Middle frontal gyrus (tissue), 1 donor: Measurements from ENCODE around the gene KCNJ4.

ENCODE experiments used
- DNase-seq: peaks from one replicate; pipeline ENCODE4 v3.0.0-alpha.2; 2015; ENCODE audit warnings: low spot score; ENCODE audit errors: extremely low spot score

Gene KCNJ4

GRCh38 chr22:38431266-38432010 is 23.6 kb downstream of the KCNJ4 start:
- DNase-seq, result no peak

- no peak for DNase-seq
Observed at GRCh38 chr22:38429499-38430068, 25.4 kb downstream of the KCNJ4 start.

- no peak for DNase-seq
Observed at GRCh38 chr22:38428714-38429113, 26.3 kb downstream of the KCNJ4 start.

- DNase-seq, result no peak
Observed at GRCh38 chr22:38427940-38428339, 27.1 kb downstream of the KCNJ4 start.

- DNase-seq, result no peak
Observed at GRCh38 chr22:38427465-38427864, 27.5 kb downstream of the KCNJ4 start.

GRCh38 chr22:38426628-38427027 is 28.4 kb downstream of the KCNJ4 start:
- no peak for DNase-seq

- no peak for DNase-seq
Observed at GRCh38 chr22:38424525-38425080, 30.4 kb downstream of the KCNJ4 start.

DNA sequence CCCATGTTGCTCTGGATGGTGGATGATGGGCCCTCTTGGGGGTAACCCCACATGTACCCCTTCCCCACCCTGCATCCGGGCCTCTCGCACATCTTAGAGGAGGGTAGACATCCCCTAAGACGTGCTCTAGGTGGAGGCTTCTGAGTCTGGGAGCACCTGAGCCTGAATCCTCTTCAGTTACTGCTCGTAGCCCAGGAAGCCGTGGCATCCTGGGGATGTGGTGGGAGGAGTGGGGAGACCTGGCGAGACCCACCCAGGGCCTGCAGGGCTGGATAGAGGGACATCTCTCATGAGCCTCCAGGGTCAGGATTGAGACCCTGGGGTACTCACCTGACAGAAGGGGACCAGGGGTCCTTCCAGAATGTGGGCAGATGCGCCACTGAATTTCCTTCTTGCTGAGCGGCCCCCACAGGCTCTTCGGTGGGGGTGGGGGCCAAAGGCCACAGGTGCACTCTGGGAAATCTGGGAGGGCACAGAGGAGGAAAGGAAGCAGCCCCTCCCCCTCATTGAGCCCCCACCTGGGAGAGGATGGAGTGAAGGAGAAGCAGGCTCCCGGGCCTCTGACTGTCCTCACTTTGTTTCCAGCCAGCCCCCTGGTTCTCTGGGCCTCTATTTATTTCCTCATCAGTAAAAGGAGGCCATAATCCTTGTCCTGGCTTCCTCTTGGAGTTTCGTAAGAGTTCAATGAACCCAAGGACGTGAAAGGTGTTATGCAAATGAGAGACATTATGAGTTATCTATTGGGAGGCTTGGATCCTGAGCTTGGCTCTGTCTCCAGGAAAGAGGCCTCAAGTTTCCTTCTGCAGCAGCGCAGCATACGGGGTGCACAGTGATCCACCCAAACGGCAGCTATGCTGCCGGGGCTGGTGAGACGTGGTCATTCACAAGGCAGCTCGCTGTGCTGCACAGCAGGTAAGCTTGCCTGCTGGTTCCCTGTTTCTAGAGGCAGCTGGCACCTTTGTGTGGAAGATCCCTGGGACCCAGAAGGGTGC is 31.2 kb downstream of the KCNJ4 start:
- no peak for DNase-seq

DNA sequence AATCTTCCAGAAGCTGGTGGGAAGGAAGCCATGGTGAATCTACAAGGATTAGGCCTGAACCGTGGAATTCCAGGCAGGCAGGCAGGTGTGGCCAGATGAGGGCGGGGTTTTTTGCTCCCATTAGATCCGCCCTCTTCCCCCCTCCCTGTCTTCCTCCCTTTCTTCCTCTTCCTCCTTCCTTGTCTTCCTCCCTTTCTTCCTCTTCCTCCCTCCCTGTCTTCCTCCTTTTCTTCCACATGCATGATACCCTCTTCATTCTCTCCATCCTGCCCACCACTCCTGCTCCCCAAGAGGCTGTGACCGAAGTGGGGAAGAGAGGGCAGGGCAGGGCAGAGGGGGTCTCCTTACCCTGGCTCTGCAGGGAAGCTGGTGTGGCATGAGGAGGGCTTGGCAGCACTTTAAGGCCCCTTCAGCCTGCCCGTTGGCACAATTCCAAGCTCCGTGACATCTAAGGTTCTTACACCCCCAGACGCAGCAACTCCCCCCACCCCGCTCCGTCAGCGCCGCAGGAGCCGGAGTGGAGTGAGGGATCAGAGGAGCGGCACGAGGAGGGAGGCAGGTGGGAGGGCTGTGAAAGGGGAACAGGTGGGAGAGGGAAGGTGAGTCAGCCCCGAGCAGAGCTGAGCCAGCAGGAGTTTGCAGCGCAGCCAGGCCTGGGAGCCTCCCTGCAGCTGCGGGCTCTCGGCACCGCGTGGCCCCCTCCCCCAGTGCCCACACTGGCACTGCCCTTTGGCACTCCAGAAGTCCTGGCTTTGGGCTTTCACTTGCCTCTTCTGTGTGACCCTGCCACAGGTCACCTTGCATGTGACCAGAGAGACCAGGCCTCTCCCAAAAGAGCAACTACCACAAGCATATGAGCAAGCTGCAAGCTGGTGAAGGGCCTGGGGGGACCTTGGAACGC is 32.1 kb downstream of the KCNJ4 start:
- DNase-seq, result no peak

GRCh38 chr22:38420734-38421133 is 34.3 kb downstream of the KCNJ4 start:
- DNase-seq, result no peak

DNA sequence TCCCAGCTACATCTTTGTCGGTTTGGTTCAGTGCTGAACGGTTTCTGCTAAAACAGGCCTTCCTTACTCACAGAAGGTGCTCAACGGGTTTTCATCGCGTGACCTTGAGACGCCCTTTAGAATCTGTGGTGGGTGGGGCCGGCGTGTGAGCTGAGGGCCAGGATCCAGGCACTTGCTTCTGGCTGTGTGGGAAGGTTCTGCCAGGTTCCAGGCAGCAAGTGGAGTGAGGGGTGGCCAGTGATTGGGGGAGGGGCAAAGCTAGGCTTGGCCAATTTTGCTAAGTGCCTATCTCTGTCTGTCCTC is 35.2 kb downstream of the KCNJ4 start:
- no peak for DNase-seq

DNA sequence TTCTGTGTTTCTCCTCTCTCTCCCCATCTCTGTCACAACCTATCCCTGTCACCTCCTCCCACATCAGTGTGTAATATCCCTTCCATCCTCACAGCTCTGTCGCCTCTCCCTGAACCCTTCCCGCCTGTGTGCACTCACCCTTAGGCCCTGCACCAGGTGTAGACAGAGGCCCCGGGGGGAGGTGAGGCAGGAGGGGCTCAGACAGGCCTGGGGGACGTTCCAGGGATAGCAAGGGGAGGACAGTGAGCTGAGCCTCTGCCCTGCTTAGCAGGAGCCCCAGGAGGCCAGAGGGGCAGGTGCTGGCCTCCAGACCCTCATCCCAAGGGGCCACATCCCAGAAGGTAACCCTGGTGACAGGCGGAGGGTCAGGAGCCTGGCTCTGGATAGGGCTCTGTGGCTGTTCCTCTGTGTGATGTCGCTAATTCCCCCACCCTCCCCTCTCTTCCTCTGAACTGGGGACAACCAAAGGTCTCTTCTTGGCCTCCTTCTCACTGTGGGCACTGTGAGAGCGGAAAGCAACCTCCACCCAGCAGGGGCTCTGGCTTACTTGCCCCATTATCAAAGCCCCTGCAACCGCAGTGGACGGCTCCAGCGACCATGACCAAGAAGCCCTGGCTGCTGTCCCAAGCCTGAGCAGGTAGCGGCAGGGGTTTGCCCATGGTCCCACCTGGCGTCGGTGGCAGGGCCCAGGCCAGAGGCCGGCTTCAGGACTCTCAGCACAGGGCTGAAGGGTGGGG is 35.7 kb downstream of the KCNJ4 start:
- DNase-seq, result no peak

- DNase-seq, result no peak
Observed at GRCh38 chr22:38418589-38418988, 36.4 kb downstream of the KCNJ4 start.

GRCh38 chr22:38417252-38418060 is 37.5 kb downstream of the KCNJ4 start:
- DNase-seq, result no peak

GRCh38 chr22:38416621-38417251 is 38.3 kb downstream of the KCNJ4 start:
- no peak for DNase-seq

DNA sequence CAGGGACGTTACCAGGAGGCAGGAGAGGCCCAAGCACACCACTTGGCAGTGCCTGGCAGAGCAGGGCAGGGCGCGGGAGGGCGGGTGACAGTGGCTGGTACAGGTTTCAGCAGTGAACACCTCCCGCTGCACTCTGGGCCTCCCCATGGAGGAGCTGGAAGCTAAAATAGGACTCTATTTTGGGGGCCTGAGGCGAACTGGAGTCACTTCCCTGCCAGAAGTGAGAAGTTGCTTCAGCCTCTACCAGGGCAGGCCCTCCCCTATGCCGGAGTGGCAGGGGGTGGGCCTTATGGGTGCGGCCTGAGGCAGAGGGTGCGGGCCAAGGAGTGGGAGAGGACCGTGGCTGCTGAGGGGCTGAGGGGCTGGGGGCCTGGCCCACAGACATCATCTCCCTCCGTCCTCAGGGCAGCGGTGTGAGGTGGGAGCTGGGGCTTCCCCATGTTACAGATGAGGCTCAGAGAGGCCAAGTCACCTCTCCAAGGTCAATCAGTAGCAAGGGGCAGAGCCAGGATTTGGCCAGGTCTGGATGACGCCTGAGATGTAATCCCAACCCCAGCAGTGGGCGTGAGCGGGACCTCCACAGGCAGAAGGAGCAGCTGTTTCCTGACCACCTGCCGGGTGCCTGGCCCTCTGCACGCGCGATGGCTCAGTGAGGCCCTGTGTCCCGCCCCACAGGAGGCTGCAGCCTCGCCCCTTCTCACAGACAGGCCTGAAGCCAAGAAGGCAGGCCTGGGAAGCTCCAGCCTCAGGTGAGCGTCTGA is 39.3 kb downstream of the KCNJ4 start:
- DNase-seq, result no peak

DNA sequence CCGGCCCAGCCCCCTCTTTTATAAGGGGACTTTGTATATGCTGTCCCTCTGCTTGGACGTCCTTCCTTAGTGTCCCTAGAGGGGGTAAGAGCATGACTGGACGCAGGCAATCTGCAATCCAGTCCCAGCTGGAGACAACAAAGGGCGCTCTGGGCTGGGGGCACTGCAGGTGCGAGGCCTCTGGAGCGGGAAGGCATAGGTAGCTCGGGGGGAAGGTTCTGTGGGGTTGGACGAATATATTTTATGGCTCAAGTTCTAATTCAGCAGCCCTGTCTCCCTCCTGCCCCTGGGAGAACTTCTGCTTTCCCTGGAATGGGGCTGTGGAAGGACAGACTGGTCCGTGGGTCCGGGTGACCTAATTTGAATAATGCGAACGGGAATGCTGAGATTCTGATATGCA is 40.0 kb downstream of the KCNJ4 start:
- no peak for DNase-seq

- no peak for DNase-seq
Observed at GRCh38 chr22:38414009-38414395, 41.0 kb downstream of the KCNJ4 start.
